Right lobe of liver (tissue), 6 donors: ENCODE data around the gene CCDC61. TPM values are rescaled to one million over a fixed set of nuclear protein-coding genes. Genes with fewer than 3 reads are reported as not detected.

Source experiments
- ATAC-seq, 4 donors: fragments of 200-7000 bp; cut with Tn5 transposase; one replicate each; pipeline ENCODE4 v1.9.1; 2020; ENCODE audit warnings: mild to moderate bottlenecking in 4 of 4, moderate library complexity in 4 of 4
- DNase-seq, 3 donors: peaks; one replicate each; pipeline ENCODE4 v3.0.0-alpha.2; 2020
- H3K27ac ChIP-seq, 3 donors: fragments of 200-600 bp; one replicate each; pipeline ENCODE4 v1.8.0; 2022
- H3K27me3 ChIP-seq, 2 donors: fragments of 200-600 bp; one replicate each; pipeline ENCODE4 v1.8.0; 2022
- H3K36me3 ChIP-seq, 4 donors: fragments of 200-600 bp; sonication (generic) in 1 of 4; one replicate each; pipeline versions ENCODE4 v1.5.1 to v1.8.0; 2017 to 2022; ENCODE audit warnings: control low read depth in 1 of 4
- H3K4me1 ChIP-seq, 4 donors: fragments of 200-600 bp; sonication (generic) in 1 of 4; one replicate each; pipeline versions ENCODE4 v1.5.1 to v1.8.0; 2017 to 2022; ENCODE audit warnings: control low read depth in 1 of 4
- H3K4me3 ChIP-seq, 3 donors: fragments of 200-600 bp; one replicate each; pipeline ENCODE4 v1.8.0; 2022
- H3K9me3 ChIP-seq, 4 donors: fragments of 200-600 bp; sonication (generic) in 1 of 4; one replicate each; pipeline versions ENCODE4 v1.5.1 to v1.8.0; 2017 to 2022; ENCODE audit warnings: control low read depth in 1 of 4
- CTCF ChIP-seq, 4 donors: fragments of 200-600 bp in 3 of 4; fragments of 450-650 bp in 1 of 4; IDR thresholded peaks; one replicate each; pipeline versions ENCODE4 v1.5.1 to v1.8.0; 2016 to 2022; ENCODE audit warnings: antibody characterized with exemption in 4 of 4, mild to moderate bottlenecking in 2 of 4
- POLR2A ChIP-seq: fragments of 450-650 bp; IDR thresholded peaks from one replicate; pipeline ENCODE4 v1.6.1; 2017; ENCODE audit warnings: antibody characterized with exemption, mild to moderate bottlenecking
- WGBS: methylation state at CpG from one replicate; pipeline ENCODE4 v1.1.6; 2018; ENCODE audit warnings: low coverage, low lambda C conversion rate; ENCODE audit not compliant: insufficient coverage; ENCODE audit errors: missing lambda C conversion rate; 5-methylcytosine and 5-hydroxymethylcytosine counted together
- intact Hi-C, 2 donors: fragments of 100-400 bp; cut with DNase I; formaldehyde crosslinking; loops; one replicate each; pipeline versions ENCODE4 v1.11.2 to v1.14.1; 2022
- total RNA-seq, 6 experiments: library from RNA; depleted of rRNA in 2 of 6; stranded (reverse); fragments of >200 nt in 2 of 6; fragmentation: NEBNext Ultra II Directional in 3 of 6; extraction: Animal tissue kit (Norgen Biotek cat#: 25700) in 3 of 6; gene quantifications; one replicate each; pipeline versions ENCODE4 v1.1.0 to v1.2.4, GENCODE V29; 2016 to 2023
- donor health status: DM: no; HTN: yes; CAD: no.
- donor health status: DM: no; HTN: no; CAD: no.
- donor health status: DM: no; HTN: no; CAD: no.
- donor health status: DM: no; HTN: yes; CAD: no.
- donor health status: DM: no; HTN: yes; CAD: no.

CCDC61 gene
- total RNA-seq, 6 experiments from 2014 or later, result 5.8 to 9.7 (median 8.1) TPM

- intact Hi-C loops, result no loop called here
- no peaks in the 10 kb centered on the region for H3K9me3 ChIP-seq
- H3K36me3 ChIP-seq, result no peaks in the 10 kb centered on the region
- H3K4me1 ChIP-seq, result no peaks in the 10 kb centered on the region
- no peak overlapping the region for H3K27ac ChIP-seq
- H3K27me3 ChIP-seq, result no peaks in the 10 kb centered on the region
- no peak for TF ChIP-seq POLR2A
- TF ChIP-seq CTCF (IDR thresholded peaks at IDR 0.05), result no peak
- DNase-seq, result no peak
- no peak for ATAC-seq
- no peak overlapping the region for H3K4me3 ChIP-seq
- 47% methylated on average over 4 of the region's 4 CpGs for WGBS
Measured at GRCh38 chr19:46056536-46056935, 61.3 kb downstream of the CCDC61 start.

- DNase-seq, result no peak
- ATAC-seq, result no peak
- H3K4me3 ChIP-seq, result no peak overlapping the region
- H3K27ac ChIP-seq, result no peak overlapping the region
- 85% methylated on average over 3 of the region's 3 CpGs for WGBS
- TF ChIP-seq CTCF (IDR thresholded peaks at IDR 0.05) (no peak), POLR2A (no peak)
- no peaks in the 10 kb centered on the region for H3K9me3 ChIP-seq
- no peaks in the 10 kb centered on the region for H3K4me1 ChIP-seq
- no peaks in the 10 kb centered on the region for H3K36me3 ChIP-seq
- no peaks in the 10 kb centered on the region for H3K27me3 ChIP-seq
- intact Hi-C loops, result no loop called here
Measured at GRCh38 chr19:46058778-46059177, 63.5 kb downstream of the CCDC61 start.

GRCh38 chr19:46060012-46060411 lies 64.7 kb downstream of the CCDC61 start:
- Histone ChIP-seq H3K9me3 (no peaks in the 10 kb centered on the region), H3K4me3 (no peak overlapping the region), H3K27me3 (no peaks in the 10 kb centered on the region), H3K4me1 (no peaks in the 10 kb centered on the region), H3K27ac (no peak overlapping the region), H3K36me3 (no peaks in the 10 kb centered on the region)
- no peak for DNase-seq
- TF ChIP-seq CTCF (IDR thresholded peaks at IDR 0.05), result no peak
- no peak for TF ChIP-seq POLR2A
- 74% methylated on average over 2 of the region's 2 CpGs for WGBS
- intact Hi-C loops, result no loop called here
- no peak for ATAC-seq

- intact Hi-C loops, result no loop called here
- no peak for ATAC-seq
- WGBS, result 42% methylated on average over 2 of the region's 3 CpGs
Measured at GRCh38 chr19:46063201-46063600, 67.9 kb downstream of the CCDC61 start.

More at GRCh38 chr19:46063201-46063600, 67.9 kb downstream of the CCDC61 start:
- H3K27ac ChIP-seq, result no peak overlapping the region
- H3K27me3 ChIP-seq, result no peaks in the 10 kb centered on the region
- no peaks in the 10 kb centered on the region for H3K36me3 ChIP-seq
- H3K4me1 ChIP-seq, result no peaks in the 10 kb centered on the region
- H3K4me3 ChIP-seq, result no peak overlapping the region
- H3K9me3 ChIP-seq, result no peaks in the 10 kb centered on the region
- DNase-seq, result no peak
- TF ChIP-seq POLR2A (no peak), CTCF (IDR thresholded peaks at IDR 0.05) (no peak)
